HG03045 (cell line): ENCODE data around the gene DUSP6.

Source experiments
- ATAC-seq: cut with Tn5 transposase; IDR thresholded peaks from one replicate; pipeline ENCODE4 v1.9.1; 2021; ENCODE audit warnings: mild to moderate bottlenecking, moderate library complexity; ENCODE audit not compliant: unreplicated experiment

The DUSP6 gene

DNA sequence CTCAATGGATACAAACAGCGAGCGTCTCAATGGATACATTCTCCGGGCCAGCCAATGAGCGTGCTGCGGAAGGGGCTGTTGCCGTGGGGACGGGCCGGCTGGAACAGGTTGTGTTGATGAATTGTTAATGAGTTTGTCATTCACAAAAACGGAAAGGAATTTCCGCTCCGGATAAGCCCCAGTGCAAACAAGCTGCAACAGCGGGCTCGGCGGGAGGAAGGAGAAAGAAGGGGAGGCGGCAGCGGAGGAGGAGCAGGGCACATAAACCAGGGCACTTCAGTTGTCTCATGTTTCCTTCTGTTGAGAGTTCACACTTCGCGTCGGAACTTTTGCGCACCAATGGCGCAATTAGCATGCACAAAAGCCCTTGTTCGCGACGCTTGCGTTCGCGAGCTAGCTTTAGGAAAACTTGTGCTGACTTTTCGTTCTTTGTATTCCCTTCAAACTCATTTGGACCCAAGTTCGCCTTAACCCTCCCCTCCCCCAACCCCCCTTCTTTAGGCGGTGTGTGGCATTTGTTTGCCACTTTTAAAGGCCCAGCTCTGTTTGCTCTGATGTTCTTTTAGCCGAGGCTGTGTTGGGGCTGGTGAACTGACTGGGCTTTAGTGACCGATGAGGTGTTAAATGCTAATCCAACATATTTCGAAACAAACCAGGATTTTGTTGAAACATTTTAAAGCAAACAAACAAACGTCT, at the start of gene DUSP6:
Gene DUSP6, minus strand, starts transcription at position 10 of the 696 bp plus-strand sequence. CDS start 462 bp downstream, outside the sequence.
- ATAC-seq: peak; percentile 43

- no peak for ATAC-seq
These were observed 49.2 kb upstream of the DUSP6 start for GRCh38 chr12:89401433-89402058.

- no peak for ATAC-seq
These were observed 48.1 kb upstream of the DUSP6 start for GRCh38 chr12:89400415-89400814.

- ATAC-seq: no peak
These were observed 43.4 kb upstream of the DUSP6 start for GRCh38 chr12:89395712-89396111.

- no peak for ATAC-seq
These were observed 41.3 kb upstream of the DUSP6 start for GRCh38 chr12:89393551-89394121.

DNA sequence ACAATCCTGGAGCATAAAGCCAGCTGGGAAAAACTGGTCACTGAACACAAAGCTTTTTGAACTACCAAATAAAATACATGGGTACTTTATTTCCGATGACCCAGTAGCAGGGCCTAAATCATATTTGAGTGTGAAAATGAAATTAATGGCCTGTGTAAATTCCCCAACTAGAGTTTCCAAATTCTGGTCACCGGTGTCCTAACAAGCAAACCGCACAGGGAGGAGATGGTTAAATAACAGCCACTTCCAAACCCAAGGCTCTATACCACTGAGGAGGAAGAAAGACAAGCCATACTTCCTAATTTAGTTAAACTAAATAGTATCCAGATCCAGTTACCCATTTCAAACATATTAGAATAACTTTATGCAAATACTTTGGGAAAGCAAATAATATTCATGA, 40.1 kb upstream of the DUSP6 start:
- no peak for ATAC-seq

GRCh38 chr12:89391726-89392336, 39.5 kb upstream of the DUSP6 start:
- ATAC-seq: no peak

- no peak for ATAC-seq
These were observed 38.7 kb upstream of the DUSP6 start for GRCh38 chr12:89390802-89391673.

DNA sequence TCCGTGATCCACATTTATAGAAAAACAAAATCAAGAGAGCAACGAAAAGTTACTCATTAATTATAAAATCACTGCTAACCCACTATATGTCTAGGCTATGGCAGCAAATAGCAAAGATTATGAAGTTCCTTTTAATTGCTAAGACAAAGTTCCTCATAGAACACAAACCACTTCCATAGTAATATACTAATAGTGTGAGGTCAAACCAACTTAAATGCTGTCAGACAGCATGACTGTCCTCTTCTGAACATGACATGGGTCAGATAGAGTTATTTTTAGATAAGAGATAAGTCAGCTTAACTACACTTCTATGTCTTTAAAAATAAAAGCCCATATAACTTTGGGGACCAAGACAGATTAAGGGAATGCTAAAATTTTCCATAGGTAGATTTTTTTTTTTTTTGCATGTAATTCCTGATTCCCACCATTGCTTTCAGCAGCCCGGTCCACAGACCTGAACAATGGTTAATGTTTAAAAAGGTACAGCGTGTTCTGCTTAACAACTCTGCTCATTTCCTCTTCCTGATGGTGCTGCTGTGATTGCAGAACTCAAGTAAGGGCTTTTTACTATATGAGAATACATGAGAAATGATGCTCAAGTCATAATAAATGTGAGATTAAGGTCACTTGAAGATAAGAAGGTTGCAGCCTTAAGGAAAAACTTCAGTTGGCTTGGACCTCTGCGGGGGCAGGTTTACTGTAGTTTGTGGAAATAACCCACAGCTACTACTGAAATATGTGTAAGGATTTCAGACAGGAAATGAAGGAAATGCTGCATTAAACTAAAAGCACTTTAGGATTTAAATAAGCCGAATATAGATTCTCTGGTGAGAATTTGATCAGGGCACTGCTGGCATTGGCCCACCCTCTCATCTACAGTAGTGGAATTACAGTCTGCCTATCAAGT, 37.7 kb upstream of the DUSP6 start:
- no peak for ATAC-seq

GRCh38 chr12:89386138-89386537, 33.8 kb upstream of the DUSP6 start:
- ATAC-seq: no peak

DNA sequence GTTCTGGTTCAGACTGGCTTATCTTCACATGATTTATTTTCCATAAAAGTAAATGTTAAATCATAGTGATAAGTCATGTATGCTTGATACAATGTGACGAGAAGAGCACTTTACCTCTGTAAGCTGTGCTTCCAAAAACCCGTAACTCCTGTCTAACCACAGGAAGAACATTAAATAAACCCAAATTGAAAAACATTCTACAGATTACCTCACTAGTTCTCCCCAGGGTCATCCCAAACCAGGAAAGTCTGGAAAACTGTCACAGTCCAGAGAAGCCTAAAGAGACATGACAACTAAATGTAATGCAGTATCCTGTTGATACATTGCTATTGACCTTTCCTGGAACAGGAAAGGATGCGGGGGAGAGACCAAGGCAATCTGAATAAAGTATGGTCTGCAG, 32.5 kb upstream of the DUSP6 start:
- ATAC-seq: no peak

DNA sequence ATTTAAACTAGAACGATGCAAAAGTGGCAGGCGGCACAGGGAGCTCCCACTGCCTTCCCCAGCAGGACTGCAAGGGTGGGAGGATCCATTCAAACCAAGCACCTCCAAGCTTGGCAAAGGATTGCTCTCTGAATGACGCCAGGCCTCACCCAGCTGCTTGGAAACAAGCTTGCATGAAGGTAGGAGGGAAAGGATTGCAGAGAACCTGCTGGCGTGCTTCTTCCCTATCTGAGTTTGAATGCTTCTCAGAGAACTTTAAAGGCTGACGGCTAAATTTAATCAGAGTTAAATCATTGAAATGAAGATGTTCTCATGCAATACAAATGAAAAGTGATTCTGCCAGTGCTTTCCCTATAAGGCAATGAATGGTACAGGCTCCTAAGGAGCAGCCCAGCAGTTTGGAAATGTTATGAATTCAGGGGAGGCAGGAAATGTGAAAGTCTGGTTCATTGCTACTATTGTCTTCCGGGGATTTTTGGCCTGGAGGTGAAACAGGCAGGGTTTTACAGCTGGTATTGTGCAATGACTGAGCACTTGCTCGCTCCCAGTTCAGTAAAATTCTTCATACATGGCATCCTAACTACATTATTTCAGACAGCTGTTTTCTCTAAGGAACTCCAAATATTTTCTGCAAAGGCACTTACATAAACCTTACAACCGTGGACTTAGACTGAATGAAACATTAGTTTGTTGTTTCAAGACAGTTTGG, 31.9 kb upstream of the DUSP6 start:
- ATAC-seq: no peak

- no peak for ATAC-seq
These were observed 31.1 kb upstream of the DUSP6 start for GRCh38 chr12:89383235-89384049.

DNA sequence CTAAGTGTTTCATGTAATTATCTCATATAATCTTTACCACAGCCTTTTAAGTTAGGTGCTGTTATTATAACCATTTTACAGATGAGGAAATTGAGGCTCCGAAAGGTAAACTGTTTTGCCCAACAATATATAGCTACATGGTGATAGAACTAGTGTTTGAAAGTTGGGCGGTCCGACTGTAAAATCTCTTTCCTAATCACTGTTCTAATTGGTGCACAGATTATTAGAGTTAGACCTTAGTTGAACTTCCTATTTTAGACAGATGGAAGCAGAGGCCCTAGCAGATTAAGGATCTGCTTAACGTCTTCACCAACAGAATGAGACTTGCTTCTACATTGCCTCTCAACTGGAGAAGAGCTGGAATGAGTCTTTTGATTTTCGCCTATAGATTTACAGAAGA, 30.0 kb upstream of the DUSP6 start:
- no peak for ATAC-seq

GRCh38 chr12:89379839-89380467, 27.7 kb upstream of the DUSP6 start:
- no peak for ATAC-seq

DNA sequence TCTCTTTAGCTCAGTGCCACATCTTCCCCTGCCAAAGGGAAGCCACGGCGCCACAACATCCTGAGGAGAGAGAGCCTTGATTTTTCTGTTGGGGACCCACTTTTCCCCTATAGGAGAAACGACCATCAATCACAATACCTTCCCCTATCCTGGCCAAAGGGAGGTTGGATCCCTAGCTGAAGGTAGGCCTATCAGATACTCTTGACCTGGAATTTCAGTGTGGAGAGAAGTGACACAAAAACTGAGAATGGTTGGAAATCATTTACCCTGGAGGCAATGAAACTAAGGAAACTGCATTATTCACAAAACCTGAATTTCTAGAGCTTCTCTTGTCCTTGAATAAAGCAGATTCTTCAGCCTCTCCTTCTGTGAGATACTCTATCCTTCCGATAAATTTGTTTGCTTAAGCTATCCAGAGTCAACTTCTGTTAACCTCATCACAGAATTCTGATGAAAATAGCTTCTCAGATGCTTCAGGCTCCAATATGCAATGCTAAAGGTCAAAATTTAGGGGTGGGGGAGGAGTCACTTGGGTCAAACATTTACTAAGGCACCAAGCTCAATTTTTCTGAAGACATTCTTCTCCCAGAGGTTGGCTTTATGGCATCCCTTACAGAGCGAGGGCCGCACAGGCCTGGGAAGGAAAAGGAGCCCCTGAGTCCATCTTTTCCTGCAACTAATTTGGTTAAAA, 27.0 kb upstream of the DUSP6 start:
- ATAC-seq: no peak

GRCh38 chr12:89376844-89377243, 24.5 kb upstream of the DUSP6 start:
- ATAC-seq: no peak

DNA sequence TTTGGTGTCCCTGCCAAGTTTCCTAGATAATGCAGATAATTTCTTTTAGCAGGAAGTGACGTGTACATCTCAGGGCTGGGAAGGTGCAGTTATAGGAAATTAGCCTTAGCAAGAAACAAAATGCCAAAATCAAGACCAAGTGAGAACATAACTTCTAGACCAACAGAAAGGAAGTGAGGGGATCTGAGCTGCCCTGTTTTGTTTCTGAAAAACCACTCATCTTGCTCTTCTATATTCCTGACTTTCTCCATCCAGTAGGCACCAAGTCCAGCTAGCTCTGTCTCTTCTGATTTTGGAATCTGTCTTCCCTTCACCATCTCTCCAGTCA, 23.9 kb upstream of the DUSP6 start:
- ATAC-seq: no peak
